Hepatocyte (in vitro differentiated cells): ENCODE measurements around the gene CARS1. TPM values are rescaled to one million over a fixed set of nuclear protein-coding genes. Genes with fewer than 3 reads are reported as not detected.

Source experiments
- DNase-seq: peaks from one replicate; pipeline ENCODE4 v3.0.0-alpha.2; 2016; ENCODE audit warnings: low spot score
- H2AFZ ChIP-seq: fragments of 200-600 bp; sonication (generic); 2 replicates; pipeline ENCODE4 v1.6.0; 2016; ENCODE audit warnings: antibody characterized with exemption, mild to moderate bottlenecking
- H3K27ac ChIP-seq: fragments of 200-600 bp; sonication (generic); 2 replicates; pipeline ENCODE4 v1.5.1; 2016; ENCODE audit warnings: mild to moderate bottlenecking
- H3K27me3 ChIP-seq: fragments of 200-600 bp; sonication (generic); 2 replicates; pipeline ENCODE4 v1.6.1; 2016
- H3K36me3 ChIP-seq: fragments of 200-600 bp; sonication (generic); replicated peaks from 2 replicates; pipeline ENCODE4 v1.5.1; 2016; ENCODE audit warnings: low read depth; ENCODE audit not compliant: insufficient read depth
- H3K4me1 ChIP-seq: fragments of 200-600 bp; sonication (generic); 2 replicates; pipeline ENCODE4 v1.5.1; 2016; ENCODE audit warnings: mild to moderate bottlenecking, moderate library complexity; ENCODE audit not compliant: insufficient read depth
- H3K4me2 ChIP-seq: fragments of 200-600 bp; sonication (generic); 2 replicates; pipeline ENCODE4 v1.6.0; 2016
- H3K4me3 ChIP-seq: fragments of 200-600 bp; sonication (generic); 2 replicates; pipeline ENCODE4 v1.5.1; 2016; ENCODE audit warnings: mild to moderate bottlenecking
- H3K79me2 ChIP-seq: fragments of 200-600 bp; sonication (generic); 2 replicates; pipeline ENCODE4 v1.6.0; 2017; ENCODE audit warnings: mild to moderate bottlenecking
- H3K9me2 ChIP-seq: fragments of 200-600 bp; sonication (generic); replicated peaks from 2 replicates; pipeline ENCODE4 v1.6.0; 2017; ENCODE audit warnings: mild to moderate bottlenecking; ENCODE audit not compliant: insufficient read depth
- H3K9me3 ChIP-seq: fragments of 200-600 bp; sonication (generic); 2 replicates; pipeline ENCODE4 v1.5.1; 2016; ENCODE audit warnings: low read depth, mild to moderate bottlenecking
- H4K20me1 ChIP-seq: fragments of 200-600 bp; sonication (generic); 2 replicates; pipeline ENCODE4 v1.6.0; 2016; ENCODE audit warnings: mild to moderate bottlenecking; ENCODE audit not compliant: insufficient read depth, poor library complexity, severe bottlenecking
- CTCF ChIP-seq: fragments of 200-600 bp; sonication (generic); IDR thresholded peaks from 2 replicates; pipeline ENCODE4 v1.5.1; 2016; ENCODE audit warnings: antibody characterized with exemption, mild to moderate bottlenecking; ENCODE audit not compliant: poor library complexity
- EZH2 ChIP-seq: fragments of 200-600 bp; sonication (generic); IDR thresholded peaks from 2 replicates; pipeline ENCODE4 v1.6.1; 2016; ENCODE audit warnings: antibody characterized with exemption, mild to moderate bottlenecking, borderline replicate concordance
- EZH2phosphoT487 ChIP-seq: fragments of 200-600 bp; sonication (generic); IDR thresholded peaks from one replicate; pipeline ENCODE4 v1.6.1; 2018; ENCODE audit warnings: antibody characterized with exemption, mild to moderate bottlenecking, low read depth, moderate library complexity; ENCODE audit not compliant: unreplicated experiment, severe bottlenecking
- WGBS: methylation state at CpG from one replicate; pipeline ENCODE4 v1.1.6; 2016; ENCODE audit warnings: low lambda C conversion rate; ENCODE audit errors: missing lambda C conversion rate; 5-methylcytosine and 5-hydroxymethylcytosine counted together
- polyA plus RNA-seq: library from polyadenylated mRNA; unstranded; fragments of >200 nt; fragmentation: Nextera tagmentation; extraction: Ambion mirVana; gene quantifications from 2 replicates; pipeline ENCODE4 v1.2.1, GENCODE V29; 2016
- total RNA-seq: library from RNA; depleted of rRNA; stranded (reverse); fragments of >200 nt; gene quantifications from 2 replicates; pipeline ENCODE4 v1.2.3, GENCODE V29; 2014

Gene CARS1
- total and polyA plus RNA-seq, 2 experiments from 2014 or later: 35.5 to 42.0 TPM

DNA sequence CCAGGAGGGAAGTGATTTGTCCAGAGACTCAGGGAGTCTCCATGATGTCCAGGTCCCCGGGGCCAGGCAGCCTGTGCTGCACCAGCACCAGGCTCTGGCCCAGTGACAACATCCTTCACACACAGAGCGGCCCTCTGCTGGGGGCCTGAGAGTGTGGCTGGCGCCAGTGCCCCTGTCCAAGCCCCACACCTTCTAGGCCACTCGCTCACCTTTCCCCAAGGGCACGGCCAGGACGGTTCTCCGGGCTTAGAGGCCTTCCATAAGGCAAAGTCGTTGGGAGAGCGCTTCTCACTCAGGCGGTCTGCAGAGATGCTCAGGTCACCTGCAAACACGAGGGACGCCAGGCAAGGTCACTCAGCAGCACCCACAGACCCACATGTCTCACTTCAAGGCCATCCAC is 37.2 kb downstream of the CARS1 start:
- Histone ChIP-seq H3K4me2 (no peak overlapping the region), H3K27me3 (no peaks in the 10 kb centered on the region), H4K20me1 (no peaks in the 10 kb centered on the region), H3K27ac (no peak overlapping the region), H3K36me3 (no peaks in the 10 kb centered on the region), H3K9me2 (no peaks in the 10 kb centered on the region), H3K4me1 (peaks cover 9% of the 10 kb centered on the region), H3K9me3 (no peaks in the 10 kb centered on the region), H3K79me2 (no peaks in the 10 kb centered on the region), H2AFZ (no peak overlapping the region), H3K4me3 (no peak overlapping the region)
- DNase-seq: no peak
- 99% methylated on average over 12 of the region's 12 CpGs for WGBS
- TF ChIP-seq EZH2 (no peak), CTCF (no peak), EZH2phosphoT487 (no peak)

DNA sequence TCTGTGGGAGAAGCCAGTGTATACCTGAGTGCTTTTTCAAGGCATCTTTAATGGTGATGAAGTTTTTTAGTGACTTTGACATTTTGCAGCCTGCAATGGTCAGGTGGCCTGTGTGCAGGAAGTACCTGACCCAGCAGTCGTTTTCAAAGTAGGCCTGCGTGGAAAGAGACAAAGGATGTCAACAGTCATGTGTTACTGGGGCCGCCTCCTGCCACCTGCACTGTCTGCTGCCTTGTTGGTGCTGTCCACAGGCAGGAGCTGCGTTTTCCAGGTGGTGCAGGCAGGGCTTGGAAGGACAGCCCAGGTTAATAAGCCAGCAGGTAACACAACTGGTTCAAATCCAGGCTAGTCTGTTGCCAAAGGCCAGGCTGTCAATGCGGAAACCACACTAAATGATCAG is 38.6 kb downstream of the CARS1 start:
- Histone ChIP-seq H3K79me2 (no peaks in the 10 kb centered on the region), H2AFZ (no peak overlapping the region), H3K9me3 (no peaks in the 10 kb centered on the region), H3K9me2 (no peaks in the 10 kb centered on the region), H3K4me1 (peaks cover 9% of the 10 kb centered on the region), H3K4me2 (no peak overlapping the region), H3K27me3 (no peaks in the 10 kb centered on the region), H3K27ac (no peak overlapping the region), H3K4me3 (no peak overlapping the region), H3K36me3 (no peaks in the 10 kb centered on the region), H4K20me1 (no peaks in the 10 kb centered on the region)
- TF ChIP-seq EZH2phosphoT487 (no peak), CTCF (no peak), EZH2 (no peak)
- 83% methylated on average over 5 of the region's 5 CpGs for WGBS
- DNase-seq: no peak

DNA sequence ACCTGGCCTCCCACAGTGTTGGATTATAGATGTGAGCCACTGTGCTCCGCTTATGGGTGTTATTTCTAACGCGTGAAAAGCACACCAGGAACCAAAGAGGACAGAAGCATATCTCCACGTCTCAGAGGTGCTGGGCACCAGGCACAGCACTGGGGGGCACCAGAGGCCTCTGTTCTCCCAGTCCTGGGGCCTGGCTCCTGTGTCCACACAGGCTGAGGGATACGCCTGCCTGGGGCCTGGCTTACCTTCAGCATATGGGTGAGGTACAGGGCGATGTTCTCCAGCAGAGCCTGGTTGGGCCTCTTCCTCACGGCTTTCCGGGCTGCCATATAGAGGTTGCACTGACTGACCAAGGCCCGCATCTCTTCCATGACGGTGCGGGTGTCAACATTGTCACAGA is 40.4 kb downstream of the CARS1 start:
- Histone ChIP-seq H4K20me1 (no peaks in the 10 kb centered on the region), H3K4me2 (no peak overlapping the region), H3K79me2 (no peaks in the 10 kb centered on the region), H3K27me3 (no peaks in the 10 kb centered on the region), H3K4me3 (no peak overlapping the region), H3K36me3 (no peaks in the 10 kb centered on the region), H2AFZ (no peak overlapping the region), H3K9me2 (no peaks in the 10 kb centered on the region), H3K9me3 (no peaks in the 10 kb centered on the region), H3K27ac (no peak overlapping the region), H3K4me1 (peaks cover 9% of the 10 kb centered on the region)
- no peak for DNase-seq
- TF ChIP-seq CTCF (no peak), EZH2 (no peak), EZH2phosphoT487 (no peak)
- WGBS: 92% methylated on average over 11 of the region's 11 CpGs

- Histone ChIP-seq H3K27ac (no peak overlapping the region), H4K20me1 (no peaks in the 10 kb centered on the region), H3K79me2 (no peaks in the 10 kb centered on the region), H3K4me3 (no peak overlapping the region), H2AFZ (no peak overlapping the region), H3K36me3 (no peaks in the 10 kb centered on the region), H3K9me3 (no peaks in the 10 kb centered on the region), H3K4me1 (peaks cover under 1% of the 10 kb centered on the region), H3K9me2 (no peaks in the 10 kb centered on the region), H3K27me3 (no peaks in the 10 kb centered on the region), H3K4me2 (no peak overlapping the region)
- DNase-seq: no peak
- WGBS: 93% methylated on average over 9 of the region's 10 CpGs
- TF ChIP-seq EZH2phosphoT487: no peak
- no peak for TF ChIP-seq EZH2
Observed at GRCh38 chr11:3015796-3016195, 41.4 kb downstream of the CARS1 start.
